ENCODE measurements around the gene POLN. TPM values are rescaled to one million over a fixed set of nuclear protein-coding genes. Genes with fewer than 3 reads are reported as not detected.
A peak's percentile ranks its signal among the peaks of the same experiment; 100 is the strongest.

POLN gene
- total and polyA plus RNA-seq, 2 of the 4 experiments (the other 2 are of a cell fraction): 0.63 to 0.72 TPM

DNA sequence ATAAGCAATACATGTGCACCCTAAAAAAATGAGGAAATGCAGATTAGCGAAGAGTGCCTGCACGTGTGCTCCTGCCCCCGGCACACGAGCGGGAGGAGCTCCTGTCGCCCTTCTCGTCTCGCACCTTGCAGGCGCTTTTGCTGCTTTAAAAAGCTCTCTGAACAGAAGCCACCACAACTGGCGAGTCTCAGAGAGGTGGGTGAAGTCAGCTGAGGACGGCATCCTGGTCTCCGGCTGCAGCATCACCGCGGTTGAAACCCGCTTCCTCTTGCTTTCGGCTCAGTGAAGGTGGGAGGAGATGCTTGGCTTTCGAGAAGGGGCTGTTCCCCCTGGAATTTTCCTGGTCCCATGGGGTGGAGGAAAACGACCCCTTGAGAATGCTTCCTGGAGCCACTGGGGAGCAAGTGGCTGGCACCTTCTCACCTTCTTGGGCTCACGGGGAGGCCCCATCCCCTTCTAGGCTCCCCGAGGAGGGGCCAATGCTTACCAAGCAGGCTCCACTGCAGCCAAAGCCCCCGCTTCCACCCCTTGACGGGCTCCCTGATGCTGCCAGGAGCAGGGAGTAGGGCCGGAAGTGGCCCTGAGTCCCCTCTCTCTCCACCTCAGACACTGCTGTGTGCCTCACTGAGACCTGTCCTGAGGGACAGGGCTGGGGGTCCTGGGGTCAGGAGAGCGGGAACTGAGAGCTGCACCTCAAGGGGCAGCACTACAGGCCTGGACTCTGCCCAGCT lies 49.2 kb upstream of the POLN start:
- ChIA-PET POLR2A (ENCODE audit: unreplicated experiment) (no interaction called here), CTCF (no interaction called here)
- BruUV-seq (replicated peaks): no TSS peak
- H2AK9ac ChIP-seq (replicated peaks; ENCODE audit: low read depth, low read length, poor library complexity): peak overlapping the region; percentile 37
- no peaks in the 10 kb centered on the region for H3K27me3 ChIP-seq (ENCODE audit: control insufficient read depth, insufficient read depth, low read length)
- peaks cover 11% of the 10 kb centered on the region for H3K4me1 ChIP-seq (ENCODE audit: control insufficient read depth, insufficient read depth, low read length)
- H2AFZ ChIP-seq (replicated peaks; ENCODE audit: low read length, poor library complexity): peak overlapping the region; percentile 21
- no peak overlapping the region for H2BK15ac ChIP-seq (ENCODE audit: low read depth, low read length)
- no peak overlapping the region for H3K27ac ChIP-seq (ENCODE audit: insufficient read depth, low read length)
- no peak overlapping the region for H3K4ac ChIP-seq (ENCODE audit: low read depth, low read length)
- no peak overlapping the region for H2BK20ac ChIP-seq (ENCODE audit: low read depth, low read length)
- no peak overlapping the region for H2BK120ac ChIP-seq (ENCODE audit: low read depth, low read length)
- dilution Hi-C loops (cut with HindIII; ENCODE audit: low sequenced_read_pairs, unreplicated experiment) (no loop called here), in situ Hi-C loops (cut with MboI; ENCODE audit: low sequenced_read_pairs) (no loop called here), intact Hi-C loops (cut with micrococcal nuclease) (no loop called here)
- no peaks in the 10 kb centered on the region for H3K79me1 ChIP-seq (ENCODE audit: low read depth in 1 of 2, low read length in 2 of 2)
- no peak overlapping the region for H3K23ac ChIP-seq (ENCODE audit: low read depth, low read length)
- H3K4me2 ChIP-seq (ENCODE audit: low read depth, low read length): no peak overlapping the region
- H3K9me3 ChIP-seq (ENCODE audit: control insufficient read depth, insufficient read depth, low read length): no peaks in the 10 kb centered on the region
- no peak overlapping the region for H3K56ac ChIP-seq (ENCODE audit: extremely low read depth, insufficient read depth, low read length)
- H3K14ac ChIP-seq (replicated peaks; ENCODE audit: low read depth, low read length): no peak overlapping the region
- no peak overlapping the region for H4K8ac ChIP-seq (ENCODE audit: low read depth in 2 of 2, low read length in 2 of 2)
- no peaks in the 10 kb centered on the region for H3K36me3 ChIP-seq (ENCODE audit: control insufficient read depth, insufficient read depth, low read length)
- H4K5ac ChIP-seq (ENCODE audit: low read depth, low read length): no peak overlapping the region
- no peak overlapping the region; the same call in 1 of the 2 replicates for H3K18ac ChIP-seq (ENCODE audit: low read depth, low read length)
- no peak overlapping the region for H2AK5ac ChIP-seq (ENCODE audit: low read depth, low read length)
- no peak for DNase-seq
- no peak overlapping the region for H3K9ac ChIP-seq (ENCODE audit: low read depth, low read length)
- H3K4me3 ChIP-seq (ENCODE audit: insufficient read depth, low read depth, low read length): no peak overlapping the region
- no peak for ATAC-seq (ENCODE audit: low read depth)
- peaks cover 8% of the 10 kb centered on the region; the same call in 1 of the 2 replicates for H4K20me1 ChIP-seq (ENCODE audit: insufficient read depth, low read length)
- 78% methylated on average over 6 of the region's 24 CpGs; no CpG with 5 or more reads in 1 of the 2 experiments for WGBS, 2 experiments (ENCODE audit: extremely low coverage in 2 of 2, insufficient read length in 1 of 2)
- H2BK5ac ChIP-seq (ENCODE audit: low read depth, low read length, poor library complexity, severe bottlenecking): no peak overlapping the region
- peaks cover 2% of the 10 kb centered on the region; the same call in 1 of the 2 replicates for H3K9me1 ChIP-seq (ENCODE audit: insufficient read depth, low read length)
- TF ChIP-seq RAD21 (IDR thresholded peaks at IDR 0.05; ENCODE audit: low read length) (no peak), CHD1 (IDR thresholded peaks at IDR 0.05; ENCODE audit: low read depth, low read length) (no peak), CEBPB (IDR thresholded peaks at IDR 0.05; ENCODE audit: low read depth, low read length) (no peak), NFE2L2 (IDR thresholded peaks at IDR 0.05; ENCODE audit: low read depth, low read length) (no peak), FOS (IDR thresholded peaks at IDR 0.05; ENCODE audit: low read depth, low read length) (no peak), BHLHE40 (IDR thresholded peaks at IDR 0.05; ENCODE audit: low read depth, low read length) (no peak), SMC3 (IDR thresholded peaks at IDR 0.05; ENCODE audit: low read depth, low read length) (no peak)
- H4K91ac ChIP-seq (ENCODE audit: insufficient read depth, low read depth, low read length): no peak overlapping the region

Data from IMR-90 (cell line).